CD14-positive monocyte (primary cell): Measurements from ENCODE around the gene ZNF81. TPM values are rescaled to one million over a fixed set of nuclear protein-coding genes. Genes with fewer than 3 reads are reported as not detected.

ENCODE experiments used
- DNase-seq, 3 donors: peaks; one replicate each; pipeline ENCODE4 v3.0.0-alpha.2; 2011 to 2022
- H2AFZ ChIP-seq: 2 replicates; pipeline ENCODE4 v1.6.0; 2012; ENCODE audit warnings: mild to moderate bottlenecking, low read depth, low read length, inconsistent platforms; ENCODE audit not compliant: insufficient read depth, poor library complexity, severe bottlenecking
- H3K27ac ChIP-seq, 2 donors: 1 replicate in 1 of 2; 2 replicates in 1 of 2; pipeline ENCODE4 v1.5.1; 2012 to 2013; ENCODE audit warnings: low read length in 2 of 2, control low read depth in 1 of 2, inconsistent platforms in 1 of 2, low read depth in 1 of 2, mild to moderate bottlenecking in 1 of 2
- H3K27me3 ChIP-seq, 2 donors: one replicate each; pipeline versions ENCODE4 v1.6.0 to v1.6.1; 2011 to 2013; ENCODE audit warnings: low read length in 2 of 2; ENCODE audit not compliant: control insufficient read depth in 2 of 2, insufficient read depth in 2 of 2
- H3K36me3 ChIP-seq, 2 donors: replicated peaks in 1 of 2; 1 replicate in 1 of 2; 2 replicates in 1 of 2; pipeline versions ENCODE4 v1.5.1 to v1.6.1; 2012 to 2013; ENCODE audit warnings: low read length in 2 of 2, control low read depth in 1 of 2, inconsistent platforms in 1 of 2, mild to moderate bottlenecking in 1 of 2; ENCODE audit not compliant: insufficient read depth in 2 of 2, control insufficient read depth in 1 of 2
- H3K4me1 ChIP-seq, 2 donors: 1 replicate in 1 of 2; 2 replicates in 1 of 2; pipeline versions ENCODE4 v1.5.1 to v1.6.1; 2012 to 2013; ENCODE audit warnings: low read length in 2 of 2, control low read depth in 1 of 2, inconsistent platforms in 1 of 2, mild to moderate bottlenecking in 1 of 2, moderate library complexity in 1 of 2; ENCODE audit not compliant: insufficient read depth in 2 of 2, control insufficient read depth in 1 of 2
- H3K4me2 ChIP-seq: replicated peaks from 2 replicates; pipeline ENCODE3; 2012; ENCODE audit warnings: low read length, moderate library complexity, mild to moderate bottlenecking; ENCODE audit not compliant: poor library complexity, severe bottlenecking; ENCODE audit errors: extremely low read depth
- H3K4me3 ChIP-seq, 3 experiments: fragments of 200-600 bp in 1 of 3; sonication (generic) in 1 of 3; replicated peaks in 1 of 3; 1 replicate in 2 of 3; 2 replicates in 1 of 3; pipeline ENCODE4 v1.5.1; 2011 to 2013; ENCODE audit warnings: low read length in 3 of 3, mild to moderate bottlenecking in 3 of 3, control low read depth in 2 of 3, low read depth in 2 of 3, inconsistent platforms in 1 of 3, moderate library complexity in 1 of 3
- H3K79me2 ChIP-seq: 2 replicates; pipeline ENCODE4 v1.6.0; 2012; ENCODE audit warnings: mild to moderate bottlenecking, control low read depth, inconsistent platforms, low read length, moderate library complexity; ENCODE audit not compliant: insufficient read depth
- H3K9ac ChIP-seq: 2 replicates; pipeline ENCODE4 v1.6.0; 2017; ENCODE audit warnings: low read length, mild to moderate bottlenecking; ENCODE audit not compliant: insufficient read depth, poor library complexity, severe bottlenecking
- H3K9me3 ChIP-seq, 2 donors: replicated peaks in 1 of 2; 1 replicate in 1 of 2; 2 replicates in 1 of 2; pipeline versions ENCODE4 v1.5.1 to v1.6.1; 2012 to 2013; ENCODE audit warnings: low read length in 2 of 2, control low read depth in 1 of 2; ENCODE audit not compliant: control insufficient read depth in 1 of 2, insufficient read depth in 1 of 2
- H4K20me1 ChIP-seq: 2 replicates; pipeline ENCODE4 v1.6.0; 2012; ENCODE audit warnings: mild to moderate bottlenecking, low read length, control low read depth, moderate library complexity; ENCODE audit not compliant: insufficient read depth
- H3K27ac Mint-ChIP-seq, 7 donors: one replicate each; pipeline ENCODE4 v1.8.0; 2020; ENCODE audit warnings: mild to moderate bottlenecking in 7 of 7, mixed read lengths in 7 of 7, moderate library complexity in 6 of 7, inconsistent platforms in 2 of 7
- H3K27me3 Mint-ChIP-seq, 3 donors: one replicate each; pipeline ENCODE4 v1.8.0; 2021 to 2022; ENCODE audit warnings: low read depth in 3 of 3, mild to moderate bottlenecking in 3 of 3, mixed read lengths in 3 of 3, moderate library complexity in 3 of 3, inconsistent platforms in 1 of 3
- H3K36me3 Mint-ChIP-seq, 2 donors: one replicate each; pipeline ENCODE4 v1.8.0; 2020; ENCODE audit warnings: mixed read lengths in 2 of 2, inconsistent platforms in 1 of 2, mild to moderate bottlenecking in 1 of 2
- H3K4me1 Mint-ChIP-seq: one replicate; pipeline ENCODE4 v1.8.0; 2020; ENCODE audit warnings: mild to moderate bottlenecking, mixed read lengths
- H3K4me3 Mint-ChIP-seq, 2 donors: one replicate each; pipeline ENCODE4 v1.8.0; 2020; ENCODE audit warnings: mild to moderate bottlenecking in 2 of 2, mixed read lengths in 2 of 2, moderate library complexity in 1 of 2
- H3K9me3 Mint-ChIP-seq, 7 donors: one replicate each; pipeline ENCODE4 v1.8.0; 2020 to 2022; ENCODE audit warnings: mixed read lengths in 7 of 7, mild to moderate bottlenecking in 6 of 7, moderate library complexity in 6 of 7, inconsistent platforms in 2 of 7
- CTCF ChIP-seq: fragments of 200-600 bp; IDR thresholded peaks from one replicate; pipeline ENCODE4 v1.8.0; 2022; ENCODE audit warnings: antibody characterized with exemption, mild to moderate bottlenecking
- WGBS: methylation state at CpG from one replicate; pipeline ENCODE4 v1.1.5; 2013; ENCODE audit warnings: missing lambda C conversion rate; ENCODE audit not compliant: insufficient coverage; 5-methylcytosine and 5-hydroxymethylcytosine counted together
- intact Hi-C, 2 donors: fragments of 100-400 bp; cut with micrococcal nuclease; formaldehyde crosslinking; loops; one replicate each; pipeline versions ENCODE4 v1.15.0 to v1.15.1; 2023
- polyA plus RNA-seq, 3 donors: library from polyadenylated mRNA; depleted of rRNA in 1 of 3; unstranded in 2 of 3; stranded (reverse) in 1 of 3; fragments of 300-500 nt in 2 of 3; fragments of >200 nt in 1 of 3; fragmentation: Illumina TruSeq in 2 of 3; gene quantifications; 1 replicate in 2 of 3; 2 replicates in 1 of 3; pipeline ENCODE4 v1.2.3, GENCODE V29; 2012 to 2021

The ZNF81 gene
- polyA plus RNA-seq, 3 donors = 1.7 to 3.4 (median 2.4) TPM

- Histone ChIP-seq H3K9me3 (no peaks in the 10 kb centered on the region), H3K4me1 (no peaks in the 10 kb centered on the region), H3K27me3 (no peaks in the 10 kb centered on the region), H3K9ac (no peak overlapping the region), H4K20me1 (no peaks in the 10 kb centered on the region), H3K4me2 (no peak overlapping the region), H3K79me2 (no peaks in the 10 kb centered on the region), H2AFZ (no peak overlapping the region), H3K27ac (no peak overlapping the region), H3K36me3 (no peaks in the 10 kb centered on the region), H3K4me3 (no peak overlapping the region)
- peaks cover 0 to 2% (median 2%) of the 10 kb centered on the region in 3 donors for H3K27me3 Mint-ChIP-seq
- no peak overlapping the region for H3K4me3 Mint-ChIP-seq
- WGBS = no CpG with 5 or more reads among the region's 1 CpG
- TF ChIP-seq CTCF = no peak
- no peak for DNase-seq
- H3K9me3 Mint-ChIP-seq = peaks cover 0 to 4% (median 1%) of the 10 kb centered on the region in 7 donors
- intact Hi-C loops = no loop called here
- H3K27ac Mint-ChIP-seq = no peak overlapping the region
- H3K4me1 Mint-ChIP-seq = no peaks in the 10 kb centered on the region
- H3K36me3 Mint-ChIP-seq = no peaks in the 10 kb centered on the region
Observed at GRCh38 chrX:47814851-47815250, 21.9 kb upstream of the ZNF81 start.

- no peak for DNase-seq
- intact Hi-C loops = no loop called here
- no peak overlapping the region for H3K9ac ChIP-seq
- H3K27ac Mint-ChIP-seq = no peak overlapping the region
- H3K4me2 ChIP-seq = no peak overlapping the region
- H3K4me1 Mint-ChIP-seq = no peaks in the 10 kb centered on the region
- peaks cover 0 to 2% (median 2%) of the 10 kb centered on the region in 3 donors for H3K27me3 Mint-ChIP-seq
- no peaks in the 10 kb centered on the region for H3K79me2 ChIP-seq
- no peak overlapping the region for H3K27ac ChIP-seq
- no peaks in the 10 kb centered on the region for H3K36me3 ChIP-seq
- H4K20me1 ChIP-seq = no peaks in the 10 kb centered on the region
- H3K36me3 Mint-ChIP-seq = no peaks in the 10 kb centered on the region
- peaks cover 0 to 6% (median 1%) of the 10 kb centered on the region in 7 donors for H3K9me3 Mint-ChIP-seq
- H3K4me3 Mint-ChIP-seq = no peak overlapping the region
- H3K27me3 ChIP-seq = no peaks in the 10 kb centered on the region
- no peak overlapping the region for H2AFZ ChIP-seq
- TF ChIP-seq CTCF = no peak
- no peaks in the 10 kb centered on the region for H3K4me1 ChIP-seq
- no CpG with 5 or more reads among the region's 4 CpGs for WGBS
- H3K9me3 ChIP-seq = no peaks in the 10 kb centered on the region
- H3K4me3 ChIP-seq = no peak overlapping the region
Observed at GRCh38 chrX:47815901-47816845, 20.5 kb upstream of the ZNF81 start.
